Tongue (tissue), 2 donors: Measurements from ENCODE around the gene NRIP1. TPM values are rescaled to one million over a fixed set of nuclear protein-coding genes. Genes with fewer than 3 reads are reported as not detected.
A peak's percentile ranks its signal among the peaks of the same experiment; 100 is the strongest.

Experiments used
- DNase-seq: peaks from one replicate; pipeline ENCODE4 v3.0.0-alpha.2; 2015
- total RNA-seq: library from RNA; depleted of rRNA; stranded (reverse); fragments of >200 nt; gene quantifications from one replicate; pipeline ENCODE4 v1.2.3, GENCODE V29; 2014

Gene NRIP1
- total RNA-seq, 1 donor from 2014 or later: 99.2 TPM

GRCh38 chr21:15005391-15005790 is 59.4 kb downstream of the NRIP1 start:
- no peak for DNase-seq

DNA sequence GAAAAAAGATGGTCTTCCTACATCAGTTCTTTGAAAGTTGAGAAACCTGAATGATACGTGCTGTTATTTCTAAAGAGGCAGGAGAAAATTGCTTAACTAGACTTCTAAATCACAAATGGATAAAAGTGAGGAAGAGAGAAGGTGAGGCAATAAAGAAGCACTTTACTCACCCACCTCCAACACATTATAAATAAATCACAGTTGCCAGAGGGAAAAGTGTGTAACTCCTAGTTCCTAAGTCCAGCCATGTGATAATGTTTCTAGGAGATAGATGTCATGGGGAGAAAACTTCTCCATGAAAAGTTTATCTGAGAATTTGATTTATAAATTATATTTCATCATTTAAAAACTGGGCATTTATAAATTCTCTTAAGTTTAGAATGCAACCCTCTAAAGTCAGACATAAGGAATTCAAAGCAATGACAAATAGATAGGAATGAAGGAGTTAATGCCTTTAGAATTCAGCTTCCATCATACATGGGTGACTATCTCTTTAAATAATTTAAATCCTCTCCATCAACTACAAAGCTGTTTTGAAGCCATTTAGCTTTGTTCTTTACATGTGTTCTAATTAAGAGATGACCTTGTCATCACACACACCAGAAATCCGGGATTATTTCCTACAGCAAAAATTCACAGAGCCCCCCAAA is 60.0 kb downstream of the NRIP1 start:
- DNase-seq: no peak

- peak; percentile 82 for DNase-seq
Measured at GRCh38 chr21:15003463-15004135, 61.2 kb downstream of the NRIP1 start.

DNA sequence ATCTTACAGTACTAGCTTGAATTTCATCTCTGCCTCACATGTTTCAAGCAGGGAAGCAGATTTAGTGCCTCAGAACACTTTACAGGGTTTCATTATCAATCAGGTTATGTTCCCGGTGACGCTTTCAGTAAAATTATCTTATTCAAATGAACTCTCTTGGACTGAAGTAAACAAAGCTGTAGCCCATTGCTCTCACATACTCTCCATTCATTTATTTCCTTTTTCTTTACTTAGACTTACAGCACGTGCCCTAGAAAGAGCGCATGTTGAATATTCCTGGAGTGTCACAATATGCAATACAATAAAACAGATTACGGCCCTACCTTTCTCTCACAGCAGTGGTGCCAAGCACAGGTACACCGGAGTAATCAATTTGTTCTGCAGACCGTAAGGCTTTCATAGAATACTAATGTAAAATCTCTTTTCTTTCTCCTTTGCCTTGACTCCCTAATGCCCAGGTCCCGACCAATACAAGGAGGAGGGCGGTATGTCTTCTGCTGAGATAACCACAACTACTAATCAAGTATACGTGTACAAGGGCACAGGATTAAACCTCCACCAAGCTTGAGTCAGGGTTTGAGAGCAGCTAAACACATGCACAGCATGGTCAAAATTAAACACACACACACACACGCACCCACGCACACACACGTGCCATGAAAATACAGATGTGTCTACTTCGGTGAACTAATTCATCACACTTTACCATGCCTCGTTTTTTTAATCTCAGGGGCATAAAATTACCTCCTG is 62.8 kb downstream of the NRIP1 start:
- no peak for DNase-seq

GRCh38 chr21:15001113-15001512 is 63.7 kb downstream of the NRIP1 start:
- DNase-seq: no peak

DNA sequence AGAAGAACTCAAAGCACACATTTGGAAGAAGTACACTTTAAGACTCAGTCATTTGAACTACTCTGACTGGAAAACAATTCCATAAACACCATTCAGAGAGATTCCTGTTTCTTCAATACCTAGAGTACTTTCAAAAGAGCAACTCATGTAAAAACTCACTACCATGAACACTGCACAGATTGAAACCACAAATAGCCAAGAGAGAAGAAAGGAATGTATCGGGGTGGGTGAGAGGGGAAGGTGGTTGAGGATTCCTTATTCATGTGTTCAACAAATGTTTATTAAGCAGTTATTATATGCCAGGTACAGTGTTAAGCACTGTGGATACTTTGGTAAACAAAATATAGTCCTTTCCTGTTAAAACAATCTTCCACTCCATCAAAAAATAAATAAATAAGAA is 64.7 kb downstream of the NRIP1 start:
- no peak for DNase-seq

- no peak for DNase-seq
Measured at GRCh38 chr21:14998784-14999183, 66.0 kb downstream of the NRIP1 start.

DNA sequence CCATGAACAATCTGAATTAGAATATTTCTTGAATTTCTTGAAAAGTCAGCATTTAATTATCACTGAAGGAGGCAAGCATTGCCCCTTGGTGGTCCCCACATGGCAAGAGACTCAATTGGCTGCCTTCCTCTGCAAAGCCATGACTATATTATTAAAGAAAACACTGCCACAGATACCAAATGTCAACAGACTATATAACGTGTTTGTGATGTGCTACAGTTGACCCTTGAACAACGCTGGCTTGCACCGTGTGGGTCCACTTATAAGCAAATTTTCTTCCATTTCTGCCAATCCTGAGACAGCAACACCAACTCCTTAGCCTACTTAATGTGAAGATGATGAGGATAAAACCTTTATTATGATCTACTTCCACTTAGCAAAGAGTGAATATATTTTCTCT is 66.5 kb downstream of the NRIP1 start:
- DNase-seq: no peak

DNA sequence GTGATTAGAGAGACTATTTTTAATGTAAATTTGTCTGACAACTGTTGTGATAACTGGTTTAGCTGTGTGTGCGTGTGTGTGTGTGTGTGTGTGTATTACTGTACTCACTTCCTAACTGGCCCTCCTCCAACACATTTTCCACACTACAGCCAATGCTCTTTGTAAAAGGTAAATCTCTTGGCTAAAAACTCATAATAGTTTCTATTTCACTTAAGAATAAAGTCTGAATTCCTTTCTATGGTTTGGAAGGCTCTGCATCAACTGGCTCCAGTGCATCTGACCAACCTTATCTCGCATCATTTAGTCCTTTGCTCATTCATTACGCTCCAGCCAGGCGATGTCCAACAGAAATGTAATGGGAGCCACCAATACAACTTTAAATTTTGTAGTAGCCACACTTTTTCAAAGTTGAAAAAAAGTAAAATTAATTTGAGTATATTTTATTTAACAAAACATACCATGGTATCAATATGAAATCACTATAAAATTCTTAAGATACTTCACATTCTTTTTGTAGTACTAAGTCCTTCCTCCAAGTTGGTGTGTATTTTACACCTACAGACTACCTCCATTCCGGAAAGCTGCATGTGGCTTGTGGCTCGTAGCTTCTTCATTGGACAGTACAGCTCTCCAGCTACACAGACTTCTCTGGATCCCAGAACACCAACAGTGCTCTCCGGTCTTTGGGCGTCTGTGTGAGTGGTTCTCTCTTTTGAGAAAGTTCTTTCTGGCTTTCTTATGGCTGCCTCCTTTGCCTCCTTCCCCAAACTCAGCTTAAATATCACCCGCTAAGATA is 68.9 kb downstream of the NRIP1 start:
- peak; percentile 39 for DNase-seq

DNA sequence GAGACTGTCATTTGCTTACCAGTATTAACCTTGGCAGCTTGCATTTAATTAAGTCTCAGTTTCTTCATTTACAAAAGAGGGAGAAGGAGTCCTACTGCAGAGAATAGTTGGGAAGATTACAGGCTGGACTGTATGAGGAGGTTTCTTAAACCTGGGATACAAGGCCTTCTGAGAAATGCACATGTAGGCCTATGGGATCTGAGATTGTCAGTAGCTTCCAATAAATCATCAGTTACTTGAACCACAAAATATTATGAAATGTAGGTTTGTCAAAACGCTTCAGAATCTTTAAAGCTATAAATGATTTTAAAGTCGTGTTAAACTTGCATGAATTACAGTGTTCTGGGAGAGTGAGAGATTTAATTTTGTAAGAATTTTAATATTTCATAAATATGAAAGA is 69.6 kb downstream of the NRIP1 start:
- no peak for DNase-seq

DNA sequence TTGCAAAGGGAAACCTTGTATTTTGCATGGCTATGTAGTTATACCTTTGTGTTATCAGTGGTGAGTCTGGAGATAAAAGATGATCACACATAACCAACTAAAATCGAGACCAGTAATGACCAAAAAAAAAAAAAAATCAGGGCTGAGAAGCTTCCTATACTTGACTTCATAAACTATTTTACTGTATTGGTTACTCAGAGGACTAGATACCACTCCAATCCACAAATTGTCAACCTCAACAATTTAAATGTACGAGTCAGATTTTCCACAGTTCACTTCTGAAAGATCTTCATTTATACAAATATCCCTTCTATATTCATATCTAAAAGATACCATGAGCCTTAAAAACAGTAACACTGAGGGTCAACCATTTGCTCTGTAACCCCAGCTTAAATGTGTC is 71.7 kb downstream of the NRIP1 start:
- no peak for DNase-seq

DNA sequence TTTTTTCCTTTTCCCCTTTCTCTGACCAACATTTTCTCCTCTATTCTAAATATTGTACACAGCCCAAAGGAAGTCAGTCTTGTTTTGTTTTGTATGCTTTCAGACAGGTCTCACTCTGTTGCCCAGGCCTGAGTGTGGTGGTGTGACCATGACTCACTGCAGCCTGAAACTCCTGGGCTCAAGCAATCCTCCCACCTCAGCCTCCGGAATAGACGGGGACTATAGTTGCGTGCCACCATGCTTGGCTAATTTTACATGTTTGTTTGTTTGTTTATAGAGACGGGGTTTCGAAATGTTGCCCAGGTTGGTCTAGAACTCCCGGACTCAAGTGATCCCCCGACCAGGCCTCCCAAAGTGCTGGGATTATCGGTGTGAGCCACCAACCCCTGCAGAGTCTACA is 72.8 kb downstream of the NRIP1 start:
- no peak for DNase-seq

DNA sequence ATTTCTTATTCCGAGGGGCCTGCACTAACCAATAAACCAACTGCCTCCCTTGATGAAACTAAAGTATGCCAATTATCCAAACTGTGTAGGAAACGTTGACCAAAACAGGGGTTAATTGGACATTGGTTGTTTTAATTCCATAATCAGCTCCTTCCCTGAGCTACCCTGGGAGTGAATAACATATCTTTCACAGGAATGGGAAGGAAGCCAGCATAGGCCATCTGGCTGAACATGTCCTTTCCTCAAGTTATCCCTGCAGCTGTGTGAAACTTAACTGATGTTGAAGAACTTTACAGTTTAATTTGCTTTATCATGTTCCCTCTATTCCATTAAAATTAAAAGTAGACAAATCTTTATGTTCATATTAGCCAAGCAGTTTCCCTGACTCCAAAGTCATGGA is 75.4 kb downstream of the NRIP1 start:
- peak; percentile 87 for DNase-seq

GRCh38 chr21:14988760-14989159 is 76.0 kb downstream of the NRIP1 start:
- DNase-seq: peak; percentile 19

GRCh38 chr21:14987370-14988170 is 77.2 kb downstream of the NRIP1 start:
- DNase-seq: no peak

DNA sequence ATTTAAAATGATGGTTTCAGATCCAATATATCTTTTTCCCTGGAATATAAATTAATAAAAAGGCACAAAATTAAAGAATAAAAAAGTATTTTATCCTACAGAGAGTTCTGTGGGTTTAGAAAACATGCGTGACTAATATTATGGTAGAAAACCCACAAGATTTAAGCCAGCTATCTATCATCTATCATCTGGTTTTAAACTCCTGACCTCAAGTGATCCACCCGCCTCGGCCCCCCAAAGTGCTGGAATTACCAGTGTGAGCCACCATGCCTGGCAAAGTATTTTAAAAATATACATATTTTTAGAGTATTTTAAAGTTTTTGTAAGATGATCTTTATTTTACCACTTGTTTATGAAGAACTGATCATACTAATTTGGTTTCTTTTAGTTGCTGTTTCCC is 79.5 kb downstream of the NRIP1 start:
- no peak for DNase-seq

DNA sequence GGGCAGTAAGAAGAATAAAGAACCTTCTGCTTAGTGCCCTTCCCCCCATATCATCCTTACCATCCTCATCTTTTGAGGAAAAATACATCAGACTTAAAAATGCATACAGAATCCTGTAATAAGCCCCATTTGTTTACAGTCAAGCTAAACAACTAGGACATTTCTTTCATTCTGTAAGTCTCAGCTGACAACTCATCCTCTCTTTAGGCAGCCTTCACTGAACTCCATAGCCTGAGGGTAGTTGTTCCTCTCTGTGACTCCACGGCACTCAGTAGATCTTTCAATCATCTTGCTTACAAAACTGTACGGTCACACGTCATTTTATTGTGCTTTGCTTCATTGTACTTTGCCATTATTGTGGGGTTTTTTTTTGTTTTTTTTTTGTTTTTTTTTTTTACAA is 82.5 kb downstream of the NRIP1 start:
- DNase-seq: no peak

- DNase-seq: no peak
Measured at GRCh38 chr21:14981246-14981645, 83.6 kb downstream of the NRIP1 start.

DNA sequence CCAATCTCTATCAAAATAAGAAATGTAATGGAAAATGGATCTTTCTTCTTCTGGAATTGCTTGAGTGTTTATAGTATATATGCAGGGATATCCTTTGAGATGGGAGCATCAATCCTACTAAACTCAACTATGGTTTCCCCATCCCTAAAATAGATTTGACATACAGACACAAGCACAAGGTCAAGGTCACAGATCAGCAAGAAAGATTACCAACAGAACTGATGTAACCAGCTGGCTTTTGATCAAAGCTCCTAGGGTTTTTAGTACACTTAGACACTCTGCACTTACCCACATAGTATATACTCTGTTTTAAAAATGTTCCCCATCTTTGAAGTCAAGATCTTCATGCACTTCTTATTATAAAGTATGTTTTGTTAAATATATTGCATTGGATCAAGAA is 85.5 kb downstream of the NRIP1 start:
- DNase-seq: no peak

DNA sequence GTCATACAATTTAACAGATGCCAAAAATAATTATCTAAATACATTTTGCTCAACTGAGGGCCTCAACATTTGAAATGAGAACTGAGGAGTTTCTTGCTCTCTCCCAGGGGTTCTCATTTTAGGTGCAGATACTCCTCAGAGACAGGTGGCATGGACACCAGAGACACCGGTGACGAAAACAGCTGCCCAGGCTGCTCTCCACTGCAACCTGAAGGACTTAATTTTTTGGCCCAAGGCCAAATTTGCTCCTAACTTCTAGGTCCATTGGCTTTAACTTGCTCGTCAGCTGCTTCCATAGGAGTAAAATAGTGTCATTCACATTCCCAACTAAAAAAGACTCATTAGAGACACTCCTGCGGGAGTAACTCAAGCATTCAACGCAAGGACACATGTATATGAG is 87.0 kb downstream of the NRIP1 start:
- DNase-seq: peak; percentile 66

DNA sequence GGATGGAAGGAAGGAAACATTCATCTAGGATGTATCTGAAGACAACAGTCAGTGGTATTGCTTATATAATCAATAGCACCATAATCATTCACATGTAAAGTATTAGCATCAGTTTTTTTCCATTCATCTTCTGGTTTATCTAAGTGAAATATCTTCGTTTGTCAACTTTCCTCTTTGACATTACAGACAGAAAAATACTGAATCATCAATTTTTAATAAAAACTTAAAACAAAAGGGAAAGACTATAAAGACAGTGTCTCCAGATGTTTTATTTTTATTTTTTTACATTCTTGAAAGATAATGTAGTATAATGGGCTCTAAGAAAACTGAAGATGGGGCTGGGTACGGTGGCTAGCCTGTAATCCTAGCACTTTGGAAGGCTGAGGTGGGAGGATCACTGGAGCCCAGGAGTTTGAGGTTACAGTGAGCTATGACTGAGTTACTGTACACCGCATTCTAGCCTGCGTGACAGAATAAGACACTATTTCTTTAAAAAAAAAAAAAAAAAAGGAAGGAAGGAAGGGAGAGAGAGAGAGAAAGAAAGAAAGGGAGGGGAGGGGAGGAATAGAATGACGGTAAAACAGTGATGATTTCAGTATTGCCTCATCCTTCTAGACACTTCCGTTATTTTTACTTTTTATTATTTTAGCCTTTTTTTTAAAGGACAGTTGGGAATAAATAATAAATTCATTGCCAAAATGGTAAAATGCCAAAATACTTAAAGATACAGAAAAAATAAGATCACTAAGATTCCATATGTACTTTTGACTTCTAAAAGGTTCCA is 89.5 kb downstream of the NRIP1 start:
- no peak for DNase-seq
